ENCODE data around the gene NR1H2. TPM values are rescaled to one million over a fixed set of nuclear protein-coding genes. Genes with fewer than 3 reads are reported as not detected.

NR1H2 gene
- total RNA-seq, 1 experiment from 2014 or later: 189 TPM

GRCh38 chr19:50416034-50416977 lies 40.0 kb downstream of the NR1H2 start:
- DNase-seq (ENCODE audit: low read depth): no peak
- in situ Hi-C loops (cut with HindIII; ENCODE audit: low pct_unique_long_range_greater_than_20kb, low sequenced_read_pairs): no loop called here

DNA sequence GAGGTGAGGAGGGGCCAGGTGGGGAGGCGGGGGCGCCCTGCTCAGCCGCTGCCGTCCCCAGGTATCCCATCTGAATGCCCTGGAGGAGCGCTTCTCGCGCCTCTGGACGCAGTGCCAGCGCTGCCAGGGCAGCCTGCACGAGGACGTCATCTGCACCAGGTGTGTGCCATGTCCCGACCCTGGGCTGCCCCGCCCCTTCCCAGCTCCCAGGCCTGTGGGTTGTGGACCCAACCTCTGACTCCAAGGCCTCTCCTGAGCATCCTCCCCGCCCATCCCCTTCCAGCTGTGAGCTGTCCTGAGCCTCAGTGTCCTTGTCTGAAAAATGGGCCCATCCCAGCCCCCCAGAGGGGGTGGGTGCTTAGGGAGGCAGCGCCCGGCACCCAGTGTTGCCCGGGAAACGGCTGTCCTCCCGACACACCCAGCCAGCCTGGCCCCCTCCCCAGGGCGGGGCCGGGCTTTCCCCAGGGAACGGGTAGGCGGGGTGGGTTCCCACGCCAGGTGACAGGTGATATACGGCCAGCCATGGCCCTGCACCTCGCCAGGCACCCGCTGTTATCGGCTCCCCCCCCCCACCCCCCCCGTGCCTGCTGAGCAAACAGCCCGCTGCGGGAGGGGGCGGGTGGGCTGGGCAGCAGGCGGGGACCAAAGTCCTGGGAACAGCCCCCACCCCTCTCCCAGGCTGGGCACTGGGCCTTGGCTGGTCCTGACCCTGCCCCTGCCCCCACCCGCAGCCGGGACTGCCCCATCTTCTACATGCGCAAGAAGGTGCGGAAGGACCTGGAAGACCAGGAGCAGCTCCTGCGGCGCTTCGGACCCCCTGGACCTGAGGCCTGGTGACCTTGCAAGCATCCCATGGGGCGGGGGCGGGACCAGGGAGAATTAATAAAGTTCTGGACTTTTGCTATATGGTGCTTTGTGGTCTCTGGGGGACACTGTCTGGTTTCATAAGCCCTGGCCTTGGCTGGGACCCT lies 41.1 kb downstream of the NR1H2 start:
- DNase-seq (ENCODE audit: low read depth): no peak
- in situ Hi-C loops (cut with HindIII; ENCODE audit: low pct_unique_long_range_greater_than_20kb, low sequenced_read_pairs): no loop called here

DNA sequence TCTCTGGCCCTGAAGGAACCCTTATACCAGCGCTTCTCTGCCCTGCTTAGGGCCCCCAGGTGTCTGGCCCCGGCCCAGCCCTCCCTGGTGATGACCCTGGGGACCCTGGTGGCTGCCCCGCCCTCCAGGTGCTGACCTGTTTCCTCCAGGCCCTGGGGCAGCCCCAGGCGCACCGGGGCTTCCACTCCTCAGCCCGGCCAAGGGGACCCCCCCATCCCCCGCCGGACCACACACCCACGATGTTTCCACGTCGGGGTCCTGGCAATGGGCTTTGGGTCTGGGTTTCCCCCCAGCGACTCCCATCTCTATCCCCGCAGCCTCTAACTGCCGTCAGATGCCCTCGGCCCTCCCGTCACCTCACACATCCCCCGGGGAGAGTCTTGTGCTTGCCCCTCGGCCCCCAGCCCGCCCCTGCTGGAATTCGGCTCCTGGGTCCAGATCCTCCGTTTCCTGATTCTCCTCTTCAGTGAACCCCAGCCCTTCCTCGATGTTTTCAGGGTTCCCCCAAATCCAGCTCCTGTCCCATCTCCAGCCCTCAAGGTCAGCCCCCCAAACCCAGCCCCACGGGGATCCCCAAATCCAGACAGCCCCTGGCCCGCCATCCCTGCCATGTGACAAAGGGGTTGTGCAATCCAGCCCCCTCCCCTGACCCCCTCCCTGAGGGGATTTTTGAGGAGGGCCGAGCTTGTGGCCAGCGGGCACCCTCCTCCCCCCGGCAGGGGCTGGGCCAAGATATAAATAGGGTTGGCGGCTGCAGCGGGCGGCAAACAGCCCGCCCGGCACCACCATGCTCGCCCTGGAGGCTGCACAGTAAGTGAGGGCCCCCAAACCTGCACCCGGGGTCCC lies 42.1 kb downstream of the NR1H2 start, which contains the start of gene SPIB:
Gene SPIB, plus strand, starts transcription at position 763 of the 846 bp plus-strand sequence. Its CDS starts 25 bp downstream, at position 788.
- in situ Hi-C loops (cut with HindIII; ENCODE audit: low pct_unique_long_range_greater_than_20kb, low sequenced_read_pairs): no loop called here
- DNase-seq (ENCODE audit: low read depth): no peak

DNA sequence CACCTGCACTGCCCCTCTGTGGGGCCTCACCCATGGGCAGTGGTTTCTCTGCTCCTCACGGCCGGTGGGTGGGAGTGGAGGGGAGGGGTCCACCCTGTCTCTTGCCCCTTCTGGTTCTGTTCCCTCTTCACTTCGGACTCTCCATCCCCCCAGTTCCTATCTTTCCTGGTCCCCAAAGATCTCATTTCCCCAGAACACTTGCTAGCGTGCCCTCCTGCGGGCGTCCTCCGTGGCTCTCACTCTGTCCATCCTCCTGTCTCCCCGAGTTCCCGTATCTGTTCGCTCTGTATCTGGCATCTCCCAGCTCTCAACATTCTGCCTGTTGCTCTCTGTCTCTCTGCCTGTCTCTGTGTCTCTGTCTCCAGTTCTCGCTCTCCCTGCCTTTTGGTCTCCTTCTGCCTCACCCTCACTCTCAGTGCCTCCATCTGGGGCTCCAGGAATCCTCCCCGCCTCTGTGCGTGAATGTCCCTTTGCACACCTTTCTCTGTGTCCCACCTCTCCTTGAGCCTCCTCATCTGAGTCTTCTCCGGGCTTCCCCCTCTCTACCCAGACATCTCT lies 42.8 kb downstream of the NR1H2 start:
- DNase-seq (ENCODE audit: low read depth): no peak
- in situ Hi-C loops (cut with HindIII; ENCODE audit: low pct_unique_long_range_greater_than_20kb, low sequenced_read_pairs): no loop called here

DNA sequence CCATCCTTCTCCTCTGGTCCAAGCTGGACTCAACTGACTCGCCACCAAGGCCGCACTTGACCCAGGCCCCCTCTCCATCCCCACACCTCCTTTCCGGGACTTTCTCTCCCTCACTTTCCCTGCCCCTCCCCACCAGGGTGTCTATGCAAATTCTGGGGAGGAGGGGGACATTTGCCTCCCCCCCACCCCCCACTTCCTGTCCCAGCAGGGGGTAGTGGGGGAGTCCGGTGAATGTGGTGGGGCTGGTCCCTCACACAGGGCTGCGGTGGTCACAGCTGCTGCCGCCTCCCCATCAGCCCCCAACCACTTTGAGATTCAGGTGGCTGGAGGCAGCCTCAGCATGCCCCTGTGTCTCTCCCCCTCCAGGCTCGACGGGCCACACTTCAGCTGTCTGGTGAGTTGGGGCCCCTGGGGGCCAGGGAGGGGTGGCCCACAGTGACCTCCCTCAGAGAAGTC lies 43.4 kb downstream of the NR1H2 start:
- in situ Hi-C loops (cut with HindIII; ENCODE audit: low pct_unique_long_range_greater_than_20kb, low sequenced_read_pairs): no loop called here
- no peak for DNase-seq (ENCODE audit: low read depth)

GRCh38 chr19:50420127-50420526 lies 43.9 kb downstream of the NR1H2 start:
- in situ Hi-C loops (cut with HindIII; ENCODE audit: low pct_unique_long_range_greater_than_20kb, low sequenced_read_pairs): no loop called here
- no peak for DNase-seq (ENCODE audit: low read depth)

- no peak for DNase-seq (ENCODE audit: low read depth)
- in situ Hi-C loops (cut with HindIII; ENCODE audit: low pct_unique_long_range_greater_than_20kb, low sequenced_read_pairs): no loop called here
Observed at GRCh38 chr19:50420808-50421207, 44.6 kb downstream of the NR1H2 start.

GRCh38 chr19:50422397-50423278 lies 46.4 kb downstream of the NR1H2 start:
- in situ Hi-C loops (cut with HindIII; ENCODE audit: low pct_unique_long_range_greater_than_20kb, low sequenced_read_pairs): no loop called here
- DNase-seq (ENCODE audit: low read depth): no peak

- in situ Hi-C loops (cut with HindIII; ENCODE audit: low pct_unique_long_range_greater_than_20kb, low sequenced_read_pairs): no loop called here
Observed at GRCh38 chr19:50423279-50424113, 47.2 kb downstream of the NR1H2 start.

GRCh38 chr19:50425581-50425980 lies 49.3 kb downstream of the NR1H2 start:
- in situ Hi-C loops (cut with HindIII; ENCODE audit: low pct_unique_long_range_greater_than_20kb, low sequenced_read_pairs): no loop called here
- no peak for DNase-seq (ENCODE audit: low read depth)

More at GRCh38 chr19:50423279-50424113, 47.2 kb downstream of the NR1H2 start:
- DNase-seq (ENCODE audit: low read depth): no peak

- in situ Hi-C loops (cut with HindIII; ENCODE audit: low pct_unique_long_range_greater_than_20kb, low sequenced_read_pairs): no loop called here
- DNase-seq (ENCODE audit: low read depth): no peak
Observed at GRCh38 chr19:50427318-50427925, 51.2 kb downstream of the NR1H2 start.

DNA sequence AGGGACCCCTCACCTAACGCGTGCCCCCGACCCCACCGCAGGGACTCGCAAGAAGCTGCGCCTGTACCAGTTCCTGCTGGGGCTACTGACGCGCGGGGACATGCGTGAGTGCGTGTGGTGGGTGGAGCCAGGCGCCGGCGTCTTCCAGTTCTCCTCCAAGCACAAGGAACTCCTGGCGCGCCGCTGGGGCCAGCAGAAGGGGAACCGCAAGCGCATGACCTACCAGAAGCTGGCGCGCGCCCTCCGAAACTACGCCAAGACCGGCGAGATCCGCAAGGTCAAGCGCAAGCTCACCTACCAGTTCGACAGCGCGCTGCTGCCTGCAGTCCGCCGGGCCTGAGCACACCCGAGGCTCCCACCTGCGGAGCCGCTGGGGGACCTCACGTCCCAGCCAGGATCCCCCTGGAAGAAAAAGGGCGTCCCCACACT lies 51.8 kb downstream of the NR1H2 start:
- in situ Hi-C loops (cut with HindIII; ENCODE audit: low pct_unique_long_range_greater_than_20kb, low sequenced_read_pairs): no loop called here
- DNase-seq (ENCODE audit: low read depth): peak; percentile 82

GRCh38 chr19:50428772-50429463 lies 52.7 kb downstream of the NR1H2 start:
- in situ Hi-C loops (cut with HindIII; ENCODE audit: low pct_unique_long_range_greater_than_20kb, low sequenced_read_pairs): no loop called here
- no peak for DNase-seq (ENCODE audit: low read depth)

DNA sequence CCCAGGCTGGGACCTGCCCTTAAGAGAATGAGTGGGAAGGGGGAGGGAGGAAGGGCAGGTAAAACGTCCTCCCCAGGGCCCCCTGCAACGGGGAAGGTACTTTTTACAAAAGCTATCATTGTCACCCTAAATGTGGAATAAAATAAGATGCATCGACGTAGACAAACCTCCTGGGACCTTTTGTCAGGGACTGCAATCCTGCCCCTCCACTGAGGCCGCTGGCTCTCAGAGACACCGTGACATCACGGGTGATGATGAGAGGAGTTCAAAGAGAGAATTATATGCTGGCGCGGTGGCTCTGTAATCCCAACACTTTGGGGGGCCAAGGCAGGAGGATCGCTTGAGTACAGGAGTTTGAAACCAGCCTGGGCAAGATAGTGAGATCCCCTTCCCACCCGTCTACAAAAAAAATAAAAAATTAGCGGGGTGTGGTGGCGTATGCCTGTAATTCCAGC lies 54.7 kb downstream of the NR1H2 start:
- no peak for DNase-seq (ENCODE audit: low read depth)
- in situ Hi-C loops (cut with HindIII; ENCODE audit: low pct_unique_long_range_greater_than_20kb, low sequenced_read_pairs): no loop called here
